ENCODE data around the gene RAB17.

- TF ChIP-seq POLR2A (IDR thresholded peaks at IDR 0.05; ENCODE audit: extremely low read depth, insufficient read length) (no peak), CTCF (IDR thresholded peaks at IDR 0.05; ENCODE audit: low read depth, low read length) (no peak)
These were observed 11.1 kb upstream of the RAB17 start for GRCh38 chr2:237601453-237602116.
